Stimulated activated CD8-positive, alpha-beta memory T cell treated with anti-CD3 and anti-CD28 coated beads, Interleukin-7, amount 100 ng/mL, for 4 hours (primary cell): ENCODE results near the gene TMEM134.

ENCODE experiments used
- DNase-seq, 2 donors: peaks; one replicate each; pipeline ENCODE4 v3.0.0-alpha.2; 2020; ENCODE audit warnings: low read depth in 2 of 2

TMEM134 gene

DNA sequence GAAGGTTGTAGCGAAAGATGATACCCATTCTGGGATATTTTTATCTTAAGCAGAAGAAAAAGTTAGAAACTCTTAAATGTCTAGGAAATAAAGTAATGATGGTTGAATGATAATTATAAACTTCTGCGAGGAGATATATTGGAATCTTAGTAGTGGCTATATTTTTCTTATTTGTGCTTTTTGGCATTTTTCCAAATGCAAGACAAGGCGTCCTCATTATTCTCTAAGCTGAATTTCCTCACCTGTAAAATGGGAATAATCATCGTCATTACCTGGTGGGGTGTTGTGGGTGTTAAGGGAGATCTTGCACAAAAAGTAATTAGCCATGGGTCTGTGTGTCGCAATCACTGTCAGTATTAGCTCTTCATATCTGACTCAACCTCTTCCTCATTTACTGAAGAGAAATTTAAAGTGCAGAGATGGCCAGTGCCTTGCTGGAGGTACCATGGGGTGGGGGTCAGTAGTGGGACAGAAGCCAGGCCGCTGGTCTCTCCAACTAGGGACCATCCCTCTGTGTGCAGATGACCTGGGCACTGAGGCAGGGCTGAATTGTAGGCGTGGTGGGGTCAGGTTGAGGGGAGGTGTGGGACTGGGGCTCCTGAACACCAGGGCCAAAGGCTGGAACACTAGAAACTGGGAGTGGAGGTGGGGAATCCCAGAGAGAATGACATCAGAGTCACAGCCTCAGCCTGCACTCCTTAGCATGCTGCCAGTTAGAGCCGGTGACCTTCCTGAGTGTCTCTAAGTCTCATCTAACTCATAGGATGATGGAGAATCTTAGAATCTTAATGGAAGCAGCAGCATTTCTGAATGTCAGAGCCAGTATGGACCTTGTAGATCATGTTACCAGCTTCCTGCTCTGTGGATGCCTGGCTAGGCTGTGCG is 32.0 kb upstream of the TMEM134 start:
- DNase-seq = no peak

DNA sequence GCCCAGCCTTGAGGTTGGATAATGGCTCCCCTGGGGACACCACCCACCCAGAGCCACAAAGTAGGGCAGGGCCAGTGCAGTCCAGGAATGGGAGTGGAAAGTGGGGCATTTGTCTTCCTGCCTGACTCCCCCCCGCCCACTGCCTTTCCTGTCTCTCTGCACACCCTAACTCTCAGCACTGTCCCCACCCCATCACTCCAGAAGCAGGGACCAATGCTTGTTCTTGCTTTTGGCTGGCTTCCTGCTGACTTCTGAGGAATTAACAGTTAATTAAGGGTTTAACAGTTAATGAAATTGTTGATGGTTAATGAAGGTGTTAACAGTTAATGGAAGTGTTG is 31.4 kb upstream of the TMEM134 start:
- no peak for DNase-seq

DNA sequence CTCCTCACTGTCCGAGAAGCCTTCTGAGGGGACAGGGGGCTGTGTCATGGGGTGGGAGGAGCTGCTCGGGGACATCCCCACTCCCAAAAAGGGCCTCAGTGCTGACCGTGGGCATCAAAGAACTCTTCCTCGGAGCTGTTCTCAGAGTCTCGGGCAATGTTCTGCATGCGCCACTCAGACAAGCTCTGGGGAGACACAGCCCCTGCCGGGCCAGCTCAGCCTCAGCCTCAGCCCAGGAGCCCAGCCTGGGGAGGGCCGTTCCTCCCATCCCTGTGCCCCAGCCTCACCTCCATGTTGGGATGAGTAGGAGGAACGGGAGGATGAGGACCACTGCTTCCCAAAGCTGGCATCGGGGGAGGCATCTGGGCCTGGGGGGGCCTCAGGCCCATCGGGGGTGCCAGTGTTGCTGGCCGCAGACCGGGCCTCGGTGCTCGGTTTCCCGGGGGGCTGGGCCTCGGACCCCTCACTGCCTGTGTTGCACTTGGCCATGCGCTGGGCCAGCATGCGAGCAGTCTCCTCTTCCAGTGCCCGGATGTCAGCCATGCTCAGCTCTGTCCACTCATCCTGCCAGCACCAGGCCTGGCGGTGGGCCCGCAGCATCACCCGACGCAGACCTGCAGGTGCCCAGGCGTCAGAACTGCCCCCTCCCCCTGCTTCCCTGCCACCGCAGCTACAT is 30.9 kb upstream of the TMEM134 start:
- DNase-seq = no peak

DNA sequence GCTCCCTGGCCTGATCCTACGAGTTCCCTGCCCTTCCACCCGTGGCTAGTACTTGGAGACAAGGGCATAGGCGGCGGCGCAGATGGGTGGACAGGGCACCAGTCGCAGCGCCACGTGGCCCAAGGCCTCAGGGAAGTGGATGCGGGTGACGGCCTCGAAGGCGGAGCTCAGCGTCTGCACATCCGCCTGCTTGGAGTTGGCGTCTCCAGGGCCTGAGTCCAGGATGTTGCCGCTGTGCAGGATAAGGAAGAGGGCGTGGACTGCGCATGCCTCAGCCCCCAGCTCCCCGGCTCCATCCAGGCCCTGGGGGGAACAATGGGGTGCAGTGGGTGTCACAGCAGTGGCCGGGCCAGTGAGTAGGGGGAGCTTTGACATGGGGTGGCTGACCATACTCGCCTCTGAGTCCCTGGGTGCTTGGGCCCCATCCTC is 29.5 kb upstream of the TMEM134 start:
- no peak for DNase-seq

DNA sequence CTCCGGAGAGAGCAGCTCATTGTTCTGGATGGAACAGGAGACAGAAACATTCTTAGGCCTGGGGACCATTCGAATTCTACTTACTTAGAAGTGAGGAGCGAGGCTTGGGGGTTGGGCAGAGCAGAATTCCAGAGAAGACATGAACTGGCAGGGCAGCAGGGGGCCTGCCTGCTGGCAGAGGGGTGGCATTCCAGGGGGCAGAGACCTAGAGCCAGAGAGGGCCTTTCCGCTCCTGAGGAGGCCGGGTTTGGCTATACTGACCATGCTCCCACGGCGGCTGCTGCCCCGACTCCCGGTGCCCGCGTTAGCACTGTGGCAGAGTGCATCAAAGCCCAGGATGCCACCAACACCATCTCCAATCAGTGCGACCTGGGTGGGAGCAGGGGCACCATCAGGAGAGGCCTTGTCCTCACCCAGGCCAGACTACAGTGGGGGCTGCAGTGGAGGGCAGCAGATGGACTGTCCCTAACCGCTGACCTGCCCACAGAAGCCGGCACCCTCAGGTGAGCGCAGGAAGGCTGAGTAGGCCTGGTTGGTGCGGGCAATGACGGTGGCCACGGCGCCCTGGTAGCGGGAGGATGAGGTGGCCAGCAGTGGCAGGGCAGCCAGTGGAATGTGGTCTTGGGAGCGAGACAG is 28.7 kb upstream of the TMEM134 start:
- no peak for DNase-seq

DNA sequence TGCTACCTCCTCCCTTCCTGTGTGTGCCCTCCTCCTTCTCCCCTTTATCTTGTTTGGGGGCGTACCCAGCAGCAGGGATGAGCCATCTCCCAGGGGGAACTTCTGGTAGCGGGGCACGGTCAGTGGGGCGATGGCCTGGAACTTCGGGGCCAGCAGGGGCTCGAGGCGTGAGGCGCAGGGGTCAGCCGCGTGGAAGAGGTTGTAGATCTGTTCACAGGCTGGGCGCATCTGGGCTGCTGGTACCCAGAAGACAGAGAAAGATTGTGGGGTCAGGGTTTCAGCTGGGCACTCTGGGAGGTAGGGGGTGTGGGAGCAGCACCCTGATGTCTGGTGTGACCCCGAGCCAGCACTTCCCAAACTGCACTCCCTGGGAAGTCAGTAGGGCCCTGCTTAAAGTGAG is 27.1 kb upstream of the TMEM134 start:
- DNase-seq = no peak

DNA sequence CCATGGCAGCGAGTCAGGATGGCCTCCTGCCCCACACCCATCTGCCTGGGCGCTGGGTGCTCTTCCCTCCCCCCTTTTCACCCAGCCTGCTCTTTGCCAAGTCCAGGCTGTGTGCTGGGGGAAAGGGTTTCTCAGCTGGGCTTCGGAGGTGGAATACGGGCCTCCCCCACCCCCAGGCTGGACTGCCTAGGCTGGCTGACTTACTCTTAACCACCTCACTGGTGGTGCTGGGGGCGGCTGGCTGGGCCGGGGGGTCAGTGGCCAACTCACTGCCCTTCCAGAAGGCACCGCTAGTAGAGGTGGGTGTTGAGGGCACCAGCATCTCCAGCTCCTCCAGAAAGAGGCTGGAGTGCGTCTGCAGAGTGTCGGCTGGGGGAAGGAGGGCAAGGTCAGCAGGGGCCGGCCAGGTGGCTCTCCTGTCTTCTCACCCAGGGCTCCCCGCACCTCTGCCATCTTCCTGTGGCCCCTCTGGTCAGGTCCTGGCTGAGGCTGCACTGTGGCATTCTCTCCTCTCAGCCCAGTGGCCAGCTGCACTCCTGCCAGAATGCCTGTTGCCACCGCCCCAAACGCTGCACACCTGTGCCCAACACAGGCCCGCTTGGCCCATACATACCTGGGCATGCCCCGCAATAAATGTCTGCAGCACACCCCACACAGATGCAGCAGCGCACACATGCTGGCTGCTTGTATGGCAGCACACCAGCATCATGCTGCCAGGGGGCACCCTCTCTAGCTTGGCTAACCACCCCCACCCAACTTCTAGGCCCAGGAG is 26.4 kb upstream of the TMEM134 start:
- no peak for DNase-seq

DNA sequence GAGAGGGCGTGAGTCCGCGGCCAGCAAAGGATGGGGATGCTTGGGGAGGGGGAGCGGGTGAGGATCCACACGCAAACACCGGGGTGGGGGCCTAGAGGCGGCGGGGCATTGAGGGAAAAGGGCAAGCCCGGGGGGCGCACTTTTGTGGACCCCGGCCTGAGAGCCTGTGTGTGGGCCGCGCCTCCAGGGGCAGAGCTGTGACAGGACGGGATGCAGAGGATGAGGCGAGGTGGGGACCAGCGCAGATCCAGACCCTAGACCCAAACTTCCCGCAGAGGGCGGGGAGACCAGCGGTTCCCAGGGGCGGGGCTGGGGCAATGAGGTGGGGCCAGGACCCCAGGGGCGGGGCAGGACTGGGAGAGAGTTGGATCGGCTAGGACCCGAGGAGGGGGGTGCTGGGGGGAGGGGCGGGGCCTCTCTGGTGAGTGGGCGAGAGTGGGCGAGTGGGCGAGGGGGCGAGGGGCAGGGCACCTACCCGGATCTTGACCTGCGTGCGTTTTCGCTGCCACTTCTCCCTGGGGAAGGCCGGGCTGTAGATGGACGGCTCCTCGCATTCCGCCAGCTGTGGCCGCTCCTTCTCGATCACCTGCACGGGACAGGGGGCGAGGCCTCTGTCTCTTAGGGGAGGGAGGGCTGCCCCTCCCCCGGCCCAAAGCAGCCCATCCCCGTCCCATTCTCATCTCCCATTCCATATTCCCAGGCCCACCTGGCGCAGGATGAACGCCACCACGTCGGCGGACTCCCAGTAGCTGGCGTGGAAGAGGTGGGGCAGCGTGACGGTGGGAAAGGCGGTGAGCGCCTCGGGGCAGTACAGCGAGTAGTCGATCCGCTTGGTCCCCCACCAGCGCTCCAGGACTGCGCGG is 25.6 kb upstream of the TMEM134 start:
- DNase-seq = no peak

DNA sequence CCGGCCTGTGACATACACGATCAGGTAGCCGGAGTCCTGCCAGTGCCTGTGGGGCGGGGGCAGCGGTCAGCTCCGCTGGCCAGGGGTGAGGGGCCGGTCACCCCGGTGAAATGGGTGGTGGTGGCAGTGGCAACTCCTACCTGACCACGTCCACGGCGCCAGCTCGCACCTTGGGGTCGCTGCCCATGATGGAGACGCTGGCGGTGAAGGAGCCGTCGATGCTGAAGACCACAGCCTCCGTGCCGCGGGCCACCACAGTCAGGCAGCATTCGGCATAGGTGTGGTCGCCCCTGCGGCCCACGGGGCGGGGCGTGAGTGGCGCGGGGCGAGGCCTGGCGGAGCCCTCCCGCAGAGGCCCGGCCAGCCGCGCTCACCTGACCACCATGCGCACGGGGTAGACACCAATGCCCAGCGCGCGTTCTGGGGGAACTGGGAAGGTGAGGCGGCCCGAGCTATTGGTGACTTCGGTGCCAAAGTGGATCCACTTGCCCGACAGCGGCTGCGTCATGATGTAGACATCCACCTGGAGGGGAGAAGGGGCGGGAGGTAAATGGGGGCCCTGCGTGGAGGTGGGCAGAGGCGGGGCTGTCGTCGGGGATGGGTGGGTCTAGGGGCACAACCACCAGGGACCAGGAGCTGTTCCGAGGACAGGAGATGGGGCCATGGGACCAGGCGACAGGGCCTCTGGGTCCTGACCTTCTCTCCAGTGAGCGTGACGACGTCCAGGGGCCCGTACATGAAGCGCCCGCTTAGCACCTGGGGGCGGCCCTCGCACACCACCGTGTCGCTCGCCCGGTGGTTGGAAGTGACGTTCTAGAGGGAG is 24.7 kb upstream of the TMEM134 start:
- DNase-seq = no peak

DNA sequence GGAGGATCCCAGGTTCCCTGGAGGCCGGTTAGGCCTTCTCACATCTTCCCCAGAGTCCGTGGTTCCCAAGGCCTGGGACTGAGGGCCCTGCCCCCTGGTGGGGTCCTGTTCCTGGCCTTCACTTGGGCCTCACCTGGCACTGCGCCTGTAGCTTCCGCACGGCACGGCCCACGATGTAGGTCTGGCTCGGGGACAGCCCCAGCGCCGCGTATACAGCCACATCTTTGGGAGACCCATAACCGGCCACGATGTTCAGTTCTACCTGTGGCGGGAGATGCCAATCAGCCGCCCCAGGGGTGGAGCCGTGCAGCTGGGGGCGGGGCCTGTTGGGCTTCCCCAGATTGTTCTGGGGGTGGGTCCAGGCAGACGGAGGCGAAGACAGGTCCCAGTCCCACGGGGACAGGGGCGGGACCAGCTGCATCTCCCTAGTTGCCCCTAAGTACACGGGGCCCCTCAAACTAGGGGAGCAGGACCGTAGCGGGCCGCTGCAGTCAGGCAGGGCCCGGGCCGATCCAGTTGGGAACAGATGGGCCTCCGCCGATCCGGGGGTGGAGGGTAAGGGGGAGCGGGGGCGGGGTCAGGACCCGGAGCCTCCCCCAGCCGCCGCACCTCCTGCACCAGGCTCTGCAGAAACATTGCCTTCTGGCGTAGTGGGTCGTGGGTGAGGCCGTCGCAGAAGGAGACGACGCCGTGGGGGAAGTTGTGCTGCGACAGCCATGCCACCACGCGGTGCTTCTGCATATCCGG is 23.9 kb upstream of the TMEM134 start:
- DNase-seq = no peak

DNA sequence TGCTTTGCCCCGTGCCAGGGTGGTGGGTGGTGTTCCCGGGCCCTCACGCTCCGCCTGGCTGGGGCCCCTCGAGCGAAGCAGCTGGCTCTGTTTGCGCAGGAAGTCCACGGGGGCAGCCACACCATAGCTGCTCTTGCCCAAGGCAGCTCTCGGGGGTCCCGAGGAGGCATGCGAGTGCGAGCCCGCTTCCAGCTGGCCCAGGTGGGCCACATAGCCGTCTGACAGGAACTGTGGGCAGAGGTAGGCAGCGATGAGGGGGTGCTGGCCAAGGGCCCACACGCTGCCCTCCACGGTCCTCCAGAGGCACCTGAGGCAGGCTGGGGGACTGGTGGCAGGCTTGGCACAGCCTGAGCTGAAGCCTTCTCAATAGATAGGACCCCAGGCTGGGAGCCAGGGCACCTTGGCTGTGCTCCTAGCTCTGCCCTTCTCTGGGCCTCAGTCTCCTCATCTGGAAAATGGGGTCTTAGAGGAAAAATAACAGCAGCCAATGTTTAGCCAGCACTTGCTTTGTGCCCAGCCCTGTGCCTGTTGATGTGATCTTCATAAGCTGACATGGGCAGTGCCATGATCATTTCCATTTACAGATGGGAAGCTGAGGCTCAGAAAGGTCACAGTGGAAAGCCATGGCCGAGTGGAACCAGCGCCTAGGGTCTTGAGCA is 23.1 kb upstream of the TMEM134 start:
- DNase-seq = no peak

DNA sequence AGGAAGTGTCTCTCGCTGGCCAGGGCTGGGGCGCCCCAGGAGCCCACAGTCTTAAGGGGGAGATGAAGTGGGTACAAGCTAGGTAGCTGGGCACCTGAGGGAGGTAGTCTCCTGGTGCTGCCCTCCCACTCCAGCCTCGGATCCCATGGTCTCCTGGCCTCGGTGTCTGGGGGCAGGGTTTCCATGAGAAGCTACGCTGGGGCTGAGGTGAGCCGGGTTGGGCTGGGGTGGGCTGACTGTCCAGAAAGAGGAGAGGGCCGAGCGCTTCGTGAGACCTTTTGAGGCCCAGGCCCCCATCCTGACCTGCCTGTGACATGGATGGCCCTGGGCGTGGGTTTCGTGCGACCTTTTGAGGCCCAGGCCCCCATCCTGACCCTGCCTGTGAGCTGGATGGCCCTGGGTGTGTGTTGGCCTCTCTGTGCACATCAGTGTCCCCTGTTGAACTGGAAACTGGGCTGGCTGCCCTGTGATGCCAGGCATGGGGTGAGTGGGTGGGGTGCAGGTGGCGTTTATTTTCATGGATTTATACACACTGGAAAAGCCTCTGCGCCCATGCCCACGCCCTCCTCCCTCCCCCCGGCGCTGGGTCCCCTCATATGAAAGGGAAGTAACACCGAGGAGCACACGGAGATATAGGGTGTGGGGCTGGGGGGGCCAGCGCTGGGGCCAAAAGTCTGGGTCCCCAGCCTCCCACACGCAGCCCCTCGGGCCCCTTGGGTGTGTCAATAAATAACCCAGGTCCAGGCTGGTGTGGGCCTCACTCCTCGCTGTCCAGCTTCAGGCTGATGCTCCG is 22.4 kb upstream of the TMEM134 start:
- no peak for DNase-seq

DNA sequence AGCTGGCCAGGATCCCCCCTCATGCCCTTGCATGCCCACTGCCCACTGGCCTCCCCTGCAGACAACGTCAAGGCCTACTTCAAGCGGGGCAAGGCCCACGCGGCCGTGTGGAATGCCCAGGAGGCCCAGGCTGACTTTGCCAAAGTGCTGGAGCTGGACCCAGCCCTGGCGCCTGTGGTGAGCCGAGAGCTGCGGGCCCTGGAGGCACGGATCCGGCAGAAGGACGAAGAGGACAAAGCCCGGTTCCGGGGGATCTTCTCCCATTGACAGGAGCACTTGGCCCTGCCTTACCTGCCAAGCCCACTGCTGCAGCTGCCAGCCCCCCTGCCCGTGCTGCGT is 21.6 kb upstream of the TMEM134 start:
- DNase-seq = no peak

DNA sequence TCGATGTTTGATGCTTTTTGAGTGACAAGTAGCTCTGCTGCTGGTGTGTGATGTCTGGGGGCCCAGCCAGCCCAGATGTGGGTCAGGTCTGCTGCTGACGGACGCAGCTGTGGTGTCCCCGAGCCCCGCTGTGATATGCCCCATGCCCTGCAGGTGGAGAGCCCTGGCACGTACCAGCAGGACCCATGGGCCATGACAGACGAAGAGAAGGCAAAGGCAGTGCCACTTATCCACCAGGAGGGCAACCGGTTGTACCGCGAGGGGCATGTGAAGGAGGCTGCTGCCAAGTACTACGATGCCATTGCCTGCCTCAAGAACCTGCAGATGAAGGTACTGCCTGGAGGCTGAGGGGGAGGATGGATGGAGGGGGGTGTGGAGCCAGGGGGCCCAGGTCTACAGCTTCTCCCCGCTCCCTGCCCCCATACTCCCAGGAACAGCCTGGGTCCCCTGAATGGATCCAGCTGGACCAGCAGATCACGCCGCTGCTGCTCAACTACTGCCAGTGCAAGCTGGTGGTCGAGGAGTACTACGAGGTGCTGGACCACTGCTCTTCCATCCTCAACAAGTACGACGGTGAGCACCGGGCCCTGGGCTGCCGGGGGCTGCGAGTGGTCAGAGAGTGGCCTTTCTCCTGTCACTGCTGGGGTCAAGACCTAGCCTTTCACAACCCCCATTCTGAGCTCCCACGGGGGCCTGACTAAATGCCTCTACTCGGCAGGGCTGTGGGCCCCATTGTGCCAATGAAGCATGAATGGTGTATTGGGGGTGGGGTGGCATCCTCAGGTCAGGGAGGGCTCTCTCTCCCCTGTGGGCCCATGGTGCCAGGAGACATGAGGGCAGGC is 21.1 kb upstream of the TMEM134 start:
- DNase-seq = no peak

DNA sequence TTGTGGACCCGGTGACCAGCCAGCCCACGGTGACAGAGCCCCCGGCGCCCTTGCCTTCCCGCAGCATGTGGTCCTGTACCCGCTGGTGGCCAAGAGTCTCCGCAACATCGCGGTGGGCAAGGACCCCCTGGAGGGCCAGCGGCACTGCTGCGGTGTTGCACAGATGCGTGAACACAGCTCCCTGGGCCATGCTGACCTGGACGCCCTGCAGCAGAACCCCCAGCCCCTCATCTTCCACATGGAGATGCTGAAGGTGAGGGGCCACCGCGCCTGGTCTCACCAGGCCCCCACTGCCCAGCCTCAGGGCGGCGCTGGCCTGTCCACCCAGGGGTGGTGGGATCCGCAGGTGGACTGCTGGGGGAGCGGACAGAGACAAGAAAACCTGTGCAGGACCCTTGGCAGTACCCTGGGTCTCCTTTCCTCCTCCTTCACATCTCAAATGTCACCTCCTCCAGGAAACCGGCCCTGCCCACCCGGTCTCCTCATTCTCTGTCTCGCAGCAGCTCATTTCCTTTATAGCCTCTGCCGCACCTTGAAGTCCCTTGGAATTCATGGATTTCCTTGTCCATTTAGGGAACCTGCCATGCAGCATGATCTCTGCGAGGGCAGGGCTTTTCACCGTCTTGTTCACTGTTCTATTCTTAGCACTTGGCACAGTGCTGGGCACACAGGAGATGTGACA is 20.3 kb upstream of the TMEM134 start:
- no peak for DNase-seq

DNA sequence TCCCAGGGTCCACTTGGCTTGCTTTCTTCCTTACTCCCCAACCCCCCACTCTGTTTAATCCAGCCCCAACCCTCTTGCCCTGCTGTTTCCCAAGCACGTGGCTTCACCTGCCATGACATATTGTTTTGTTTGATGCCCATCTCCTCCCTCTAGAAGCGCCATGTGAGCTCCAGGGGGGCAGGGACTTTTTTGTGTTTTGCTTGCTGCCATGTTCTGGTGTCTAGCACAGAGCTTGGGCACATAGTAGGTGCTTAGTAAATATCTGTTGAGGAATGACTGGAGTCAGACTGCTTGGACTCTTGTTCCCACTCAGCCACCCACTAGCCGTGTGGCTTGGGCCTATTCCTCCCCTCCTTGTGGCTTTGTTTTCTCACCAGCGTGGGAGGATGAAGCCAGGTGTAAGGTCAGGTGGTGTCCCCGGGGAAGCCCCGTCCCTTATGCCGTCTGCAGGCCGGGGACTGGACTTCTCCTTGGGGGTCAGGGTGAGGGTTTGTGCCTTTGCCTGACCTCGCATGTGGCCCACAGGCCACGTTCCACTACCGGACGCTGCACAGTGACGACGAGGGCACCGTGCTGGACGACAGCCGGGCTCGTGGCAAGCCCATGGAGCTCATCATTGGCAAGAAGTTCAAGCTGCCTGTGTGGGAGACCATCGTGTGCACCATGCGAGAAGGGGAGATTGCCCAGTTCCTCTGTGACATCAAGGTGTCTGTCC is 17.6 kb upstream of the TMEM134 start:
- DNase-seq = no peak
